Gastroesophageal sphincter (tissue), 3 donors: ENCODE results near the gene ALPI.

ENCODE experiments used
- EP300 ChIP-seq: sonication (generic); formaldehyde crosslinking; IDR thresholded peaks from one replicate; pipeline ENCODE4 v1.6.1; 2017; ENCODE audit warnings: antibody characterized with exemption, mild to moderate bottlenecking
- POLR2A ChIP-seq, 2 donors: fragments of 450-650 bp; IDR thresholded peaks; one replicate each; pipeline ENCODE4 v1.6.1; 2017; ENCODE audit warnings: antibody characterized with exemption in 2 of 2, mild to moderate bottlenecking in 2 of 2, moderate library complexity in 1 of 2
- TF ChIP-seq, protein P1 (sequence below), 4 experiments: fragments of 200-600 bp in 2 of 4; fragments of 450-650 bp in 2 of 4; sonication (generic) in 1 of 4; IDR thresholded peaks; one replicate each; pipeline ENCODE4 v1.5.1; 2017 to 2019; ENCODE audit warnings: antibody characterized with exemption in 4 of 4, mild to moderate bottlenecking in 2 of 4, moderate library complexity in 2 of 4

DNA sequence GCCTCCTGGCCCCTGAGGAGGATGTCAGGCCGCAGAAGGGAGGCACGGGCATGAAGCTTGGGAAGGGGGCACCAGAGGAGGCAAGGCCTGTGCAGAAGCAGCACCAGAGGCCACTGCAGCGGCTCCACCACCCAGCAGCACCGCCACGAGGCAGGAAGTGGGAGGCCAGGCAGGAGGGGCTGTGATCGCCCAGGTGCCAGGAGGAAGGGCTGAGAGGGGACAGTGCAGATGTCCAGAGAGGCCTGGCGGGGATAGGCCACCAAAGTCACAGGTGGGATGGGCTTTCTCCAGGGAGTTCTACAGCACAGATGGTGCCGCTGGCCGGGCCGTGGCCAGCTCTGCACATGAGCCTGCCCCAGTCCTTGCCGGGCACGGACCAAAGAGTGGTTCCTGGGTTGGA lies 6.0 kb upstream of the ALPI start:
- TF ChIP-seq, protein P1, sequence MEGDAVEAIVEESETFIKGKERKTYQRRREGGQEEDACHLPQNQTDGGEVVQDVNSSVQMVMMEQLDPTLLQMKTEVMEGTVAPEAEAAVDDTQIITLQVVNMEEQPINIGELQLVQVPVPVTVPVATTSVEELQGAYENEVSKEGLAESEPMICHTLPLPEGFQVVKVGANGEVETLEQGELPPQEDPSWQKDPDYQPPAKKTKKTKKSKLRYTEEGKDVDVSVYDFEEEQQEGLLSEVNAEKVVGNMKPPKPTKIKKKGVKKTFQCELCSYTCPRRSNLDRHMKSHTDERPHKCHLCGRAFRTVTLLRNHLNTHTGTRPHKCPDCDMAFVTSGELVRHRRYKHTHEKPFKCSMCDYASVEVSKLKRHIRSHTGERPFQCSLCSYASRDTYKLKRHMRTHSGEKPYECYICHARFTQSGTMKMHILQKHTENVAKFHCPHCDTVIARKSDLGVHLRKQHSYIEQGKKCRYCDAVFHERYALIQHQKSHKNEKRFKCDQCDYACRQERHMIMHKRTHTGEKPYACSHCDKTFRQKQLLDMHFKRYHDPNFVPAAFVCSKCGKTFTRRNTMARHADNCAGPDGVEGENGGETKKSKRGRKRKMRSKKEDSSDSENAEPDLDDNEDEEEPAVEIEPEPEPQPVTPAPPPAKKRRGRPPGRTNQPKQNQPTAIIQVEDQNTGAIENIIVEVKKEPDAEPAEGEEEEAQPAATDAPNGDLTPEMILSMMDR (IDR thresholded peaks at IDR 0.05): no peak
- TF ChIP-seq EP300: no peak
- TF ChIP-seq POLR2A (IDR thresholded peaks at IDR 0.05): no peak
